GM23338 (cell line): Measurements from ENCODE around the gene CLSTN2. TPM values are rescaled to one million over a fixed set of nuclear protein-coding genes. Genes with fewer than 3 reads are reported as not detected.

Experiments used
- ATAC-seq: fragments of 200-7000 bp; cut with Tn5 transposase; 3 replicates; pipeline ENCODE4 v1.9.1; 2020
- DNase-seq: peaks from one replicate; pipeline ENCODE4 v3.0.0-alpha.2; 2015; ENCODE audit warnings: low spot score
- H2AFZ ChIP-seq: fragments of 200-600 bp; sonication (generic); 2 replicates; pipeline ENCODE4 v1.8.0; 2016; ENCODE audit warnings: antibody characterized with exemption, mild to moderate bottlenecking, moderate library complexity
- H3F3A ChIP-seq: fragments of 200-600 bp; sonication (generic); replicated peaks from 2 replicates; pipeline ENCODE4 v1.8.0; 2017; ENCODE audit warnings: antibody characterized with exemption, mixed run types, low read depth
- H3K27ac ChIP-seq: fragments of 200-600 bp; sonication (generic); 2 replicates; pipeline ENCODE4 v1.6.1; 2016; ENCODE audit warnings: low read depth
- H3K27me3 ChIP-seq: fragments of 200-600 bp; sonication (generic); 2 replicates; pipeline ENCODE4 v1.8.0; 2016; ENCODE audit warnings: mild to moderate bottlenecking, mixed run types, moderate library complexity; ENCODE audit not compliant: insufficient read depth
- H3K36me3 ChIP-seq: fragments of 200-600 bp; sonication (generic); 2 replicates; pipeline ENCODE4 v1.8.0; 2016; ENCODE audit warnings: mild to moderate bottlenecking; ENCODE audit not compliant: insufficient read depth
- H3K4me1 ChIP-seq: fragments of 200-600 bp; sonication (generic); 2 replicates; pipeline ENCODE4 v1.8.0; 2016; ENCODE audit warnings: mild to moderate bottlenecking, moderate library complexity; ENCODE audit not compliant: insufficient read depth
- H3K4me2 ChIP-seq: fragments of 200-600 bp; sonication (generic); 2 replicates; pipeline ENCODE4 v1.7.1; 2017; ENCODE audit warnings: mixed run types
- H3K4me3 ChIP-seq: fragments of 200-600 bp; sonication (generic); 2 replicates; pipeline ENCODE4 v1.6.1; 2016; ENCODE audit warnings: mixed run types
- H3K79me2 ChIP-seq: fragments of 200-600 bp; sonication (generic); replicated peaks from 2 replicates; pipeline ENCODE4 v1.8.0; 2017; ENCODE audit warnings: mild to moderate bottlenecking; ENCODE audit not compliant: insufficient read depth
- H3K9me2 ChIP-seq: fragments of 200-600 bp; sonication (generic); 2 replicates; pipeline ENCODE4 v1.8.0; 2017; ENCODE audit not compliant: insufficient read depth
- H4K20me1 ChIP-seq: fragments of 200-600 bp; sonication (generic); replicated peaks from 2 replicates; pipeline ENCODE4 v1.8.0; 2017; ENCODE audit warnings: mild to moderate bottlenecking; ENCODE audit not compliant: insufficient read depth
- H3K27ac Mint-ChIP-seq: 2 replicates; pipeline ENCODE4 v1.8.0; 2020; ENCODE audit warnings: inconsistent platforms, mild to moderate bottlenecking, moderate library complexity, mixed read lengths
- H3K27me3 Mint-ChIP-seq: 3 replicates; pipeline ENCODE4 v1.8.0; 2022; ENCODE audit warnings: low read depth, mild to moderate bottlenecking, moderate library complexity, mixed read lengths, inconsistent platforms; ENCODE audit not compliant: insufficient read depth, poor library complexity
- H3K36me3 Mint-ChIP-seq: 3 replicates; pipeline ENCODE4 v1.8.0; 2021; ENCODE audit warnings: low read depth, mild to moderate bottlenecking, inconsistent platforms, moderate library complexity, mixed read lengths
- H3K4me1 Mint-ChIP-seq: 3 replicates; pipeline ENCODE4 v1.8.0; 2020; ENCODE audit warnings: mild to moderate bottlenecking, inconsistent platforms, mixed read lengths
- H3K4me3 Mint-ChIP-seq: 3 replicates; pipeline ENCODE4 v1.8.0; 2021; ENCODE audit warnings: moderate library complexity, mild to moderate bottlenecking, inconsistent platforms, mixed read lengths
- H3K9me3 Mint-ChIP-seq: 3 replicates; pipeline ENCODE4 v1.8.0; 2020; ENCODE audit warnings: moderate library complexity, mild to moderate bottlenecking, inconsistent platforms, mixed read lengths
- CREB1 ChIP-seq: fragments of 250-450 bp; sonication (Bioruptor Pico); IDR thresholded peaks from 2 replicates; pipeline ENCODE4 v1.5.0; 2020; ENCODE audit warnings: low read depth, mild to moderate bottlenecking, moderate library complexity
- CTCF ChIP-seq, 2 experiments: fragments of 200-600 bp in 1 of 2; sonication (generic) in 1 of 2; conservative IDR thresholded peaks; 2 replicates each; pipeline versions ENCODE4 v1.5.1 to v1.6.1; 2016 to 2017; ENCODE audit warnings: antibody characterized with exemption in 2 of 2, low read depth in 2 of 2, mild to moderate bottlenecking in 2 of 2, moderate library complexity in 1 of 2
- ETS1 ChIP-seq: IDR thresholded peaks from 2 replicates; pipeline ENCODE4 v1.6.1; 2016; ENCODE audit warnings: antibody characterized with exemption
- EZH2 ChIP-seq: fragments of 200-600 bp; sonication (generic); IDR thresholded peaks from one replicate; pipeline ENCODE4 v1.8.0; 2017; ENCODE audit warnings: antibody characterized with exemption, mild to moderate bottlenecking, low read depth; ENCODE audit not compliant: unreplicated experiment
- EZH2phosphoT487 ChIP-seq: fragments of 200-600 bp; sonication (generic); IDR thresholded peaks from one replicate; pipeline ENCODE4 v1.8.1; 2018; ENCODE audit warnings: antibody characterized with exemption; ENCODE audit not compliant: unreplicated experiment
- JUNB ChIP-seq: IDR thresholded peaks from one replicate; pipeline ENCODE4 v1.6.1; 2016; ENCODE audit warnings: antibody characterized with exemption; ENCODE audit not compliant: unreplicated experiment
- NANOG ChIP-seq: IDR thresholded peaks from 2 replicates; pipeline ENCODE4 v1.6.1; 2016; ENCODE audit warnings: antibody characterized with exemption, borderline replicate concordance
- POLR2AphosphoS5 ChIP-seq: IDR thresholded peaks from 2 replicates; pipeline ENCODE4 v1.6.1; 2016; ENCODE audit warnings: antibody characterized with exemption, low read depth
- REST ChIP-seq: IDR thresholded peaks from one replicate; pipeline ENCODE4 v1.6.1; 2018; ENCODE audit warnings: antibody characterized with exemption; ENCODE audit not compliant: unreplicated experiment
- STAT1 ChIP-seq: IDR thresholded peaks from one replicate; pipeline ENCODE4 v1.6.1; 2016; ENCODE audit warnings: antibody characterized with exemption; ENCODE audit not compliant: unreplicated experiment
- ZNF114 ChIP-seq: fragments of 250-450 bp; sonication (Bioruptor Pico); IDR thresholded peaks from 2 replicates; pipeline ENCODE4 v1.5.0; 2020; ENCODE audit warnings: mild to moderate bottlenecking, moderate library complexity
- ZNF331 ChIP-seq: fragments of 250-450 bp; sonication (Bioruptor Pico); IDR thresholded peaks from 2 replicates; pipeline ENCODE4 v1.5.0; 2020; ENCODE audit warnings: low read depth, mild to moderate bottlenecking, moderate library complexity
- ZNF462 ChIP-seq: fragments of 250-450 bp; sonication (Bioruptor Pico); IDR thresholded peaks from 2 replicates; pipeline ENCODE4 v1.5.0; 2020; ENCODE audit warnings: mild to moderate bottlenecking, moderate library complexity
- polyA plus RNA-seq: library from polyadenylated mRNA; unstranded; fragments of >200 nt; fragmentation: Nextera tagmentation; extraction: Ambion mirVana; gene quantifications from 2 replicates; pipeline ENCODE4 v1.2.1, GENCODE V29; 2016
- total RNA-seq: library from RNA; depleted of rRNA; stranded (reverse); fragments of >200 nt; shearing (Covaris generic); gene quantifications from 2 replicates; pipeline ENCODE4 v1.2.3, GENCODE V29; 2014

CLSTN2 gene
- total and polyA plus RNA-seq, 2 experiments from 2014 or later = 0.11 to 0.83 TPM

DNA sequence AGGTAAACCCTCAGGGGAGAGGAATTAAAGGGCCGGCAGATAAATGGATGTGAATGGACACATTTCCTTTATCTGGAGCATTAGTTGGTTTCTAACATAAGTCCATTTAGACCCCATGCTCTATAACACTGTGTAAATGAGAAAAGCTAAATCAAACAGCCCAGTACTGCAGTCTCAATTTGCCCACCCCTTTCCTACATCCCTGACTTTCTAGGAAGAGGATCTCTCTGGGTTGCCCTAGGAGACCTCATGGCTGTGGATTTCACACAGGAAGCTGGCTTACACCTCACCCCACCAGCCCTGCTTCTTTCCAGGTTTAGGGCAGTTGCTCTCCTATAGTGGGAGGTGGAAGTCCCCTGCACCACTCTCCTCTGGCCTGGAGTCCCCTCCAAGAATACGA, 126.2 kb downstream of the CLSTN2 start:
- Mint-ChIP-seq H3K9me3 (no peaks in the 10 kb centered on the region), H3K27ac (no peak overlapping the region), H3K4me3 (no peak overlapping the region), H3K36me3 (no peaks in the 10 kb centered on the region), H3K4me1 (no peaks in the 10 kb centered on the region), H3K27me3 (peaks cover 3% of the 10 kb centered on the region)
- H3K9me2 ChIP-seq = no peaks in the 10 kb centered on the region; the same call in 1 of the 2 replicates
- H3K27me3 ChIP-seq = no peaks in the 10 kb centered on the region
- H3K27ac ChIP-seq = no peak overlapping the region
- no peaks in the 10 kb centered on the region for H3K79me2 ChIP-seq
- no peaks in the 10 kb centered on the region for H3K36me3 ChIP-seq
- DNase-seq (no peak), ATAC-seq (no peak)
- no peak overlapping the region for H3K4me3 ChIP-seq
- no peak for TF ChIP-seq ZNF462
- TF ChIP-seq ZNF331 (CRISPR knock-in tag) = no peak
- TF ChIP-seq EZH2 = no peak
- no peak for TF ChIP-seq REST
- TF ChIP-seq STAT1 = no peak
- no peak for TF ChIP-seq ZNF114 (CRISPR knock-in tag)
- TF ChIP-seq POLR2AphosphoS5 = no peak
- no peak for TF ChIP-seq CREB1 (CRISPR knock-in tag)
- no peak for TF ChIP-seq EZH2phosphoT487
- TF ChIP-seq NANOG = no peak
- TF ChIP-seq ETS1 = no peak
- no peak for TF ChIP-seq CTCF (conservative IDR thresholded peaks at IDR 0.05; ENCODE audit: low read depth in 2 of 2)
- TF ChIP-seq JUNB = no peak
- H4K20me1 ChIP-seq = no peaks in the 10 kb centered on the region
- no peak overlapping the region for H2AFZ ChIP-seq
- no peaks in the 10 kb centered on the region for H3K4me1 ChIP-seq
- no peaks in the 10 kb centered on the region for H3F3A ChIP-seq
- H3K4me2 ChIP-seq = no peak overlapping the region
